Astrocyte (in vitro differentiated cells and primary cell): ENCODE measurements around the gene FMN2.

Source experiments
- CTCF ChIP-seq: IDR thresholded peaks from 2 replicates; pipeline ENCODE4 v1.5.1; 2011; ENCODE audit warnings: low read depth, mild to moderate bottlenecking, inconsistent platforms, low read length, moderate library complexity; ENCODE audit not compliant: insufficient read depth
- EZH2 ChIP-seq: IDR thresholded peaks from 2 replicates; pipeline ENCODE4 v1.6.1; 2012; ENCODE audit warnings: mild to moderate bottlenecking, low read length, inconsistent platforms; ENCODE audit not compliant: insufficient read depth

GRCh38 chr1:240174734-240175133 is 83.1 kb downstream of the FMN2 start:
- TF ChIP-seq CTCF (no peak), EZH2 (no peak)
